Right cardiac atrium (tissue), 5 donors: ENCODE data around the gene S100A14. TPM values are rescaled to one million over a fixed set of nuclear protein-coding genes. Genes with fewer than 3 reads are reported as not detected.

Source experiments
- ATAC-seq, 2 donors: fragments of 200-7000 bp; cut with Tn5 transposase; one replicate each; pipeline versions ENCODE4 v1.8.0 to v1.9.1; 2020; ENCODE audit warnings: moderate library complexity in 2 of 2, mild to moderate bottlenecking in 1 of 2
- DNase-seq, 3 donors: peaks; one replicate each; pipeline ENCODE4 v3.0.0-alpha.2; 2020
- H3K27ac ChIP-seq: one replicate; pipeline ENCODE4 v1.5.1; 2013; ENCODE audit warnings: mild to moderate bottlenecking, low read length, control low read depth, moderate library complexity
- H3K27me3 ChIP-seq: one replicate; pipeline ENCODE4 v1.6.1; 2013; ENCODE audit not compliant: control insufficient read depth, insufficient read depth
- H3K4me1 ChIP-seq: one replicate; pipeline ENCODE4 v1.6.1; 2013; ENCODE audit warnings: low read length; ENCODE audit not compliant: control insufficient read depth, insufficient read depth
- H3K4me3 ChIP-seq: one replicate; pipeline ENCODE4 v1.5.1; 2013; ENCODE audit warnings: low read length, control low read depth
- H3K9me3 ChIP-seq: one replicate; pipeline ENCODE4 v1.6.1; 2013; ENCODE audit warnings: low read length; ENCODE audit not compliant: control insufficient read depth
- WGBS: extraction: QIAGEN DNeasy Blood & Tissue Kit; methylation state at CpG from one replicate; pipeline ENCODE4 v1.1.7; 2013; 5-methylcytosine and 5-hydroxymethylcytosine counted together
- intact Hi-C, 4 donors: fragments of 100-400 bp; cut with DNase I; formaldehyde crosslinking; loops; one replicate each; pipeline versions ENCODE4 v1.11.0 to v1.14.0; 2022 to 2023
- polyA plus RNA-seq: library from polyadenylated mRNA; stranded (reverse); fragments of 200-250 nt; gene quantifications from one replicate; pipeline ENCODE4 v1.2.3, GENCODE V29; 2013
- total RNA-seq, 4 donors: library from RNA; stranded (reverse); fragmentation: NEBNext Ultra II Directional; extraction: Animal tissue kit (Norgen Biotek cat#: 25700); gene quantifications; one replicate each; pipeline ENCODE4 v1.2.1, GENCODE V29; 2021
- donor health status: healthy with polysubstance abuse.
- donor health status: DM: no; HTN: yes; CAD: no.
- donor health status: DM: no; HTN: no; CAD: no.
- donor health status: DM: no; HTN: yes; CAD: no; lungs with severe emphysema.
- donor health status: DM: yes; HTN: yes; CAD: no.

The S100A14 gene
- total and polyA plus RNA-seq, 5 donors: 2.5 to 5.6 (median 4.3) TPM

GRCh38 chr1:153571706-153572105 lies 44.4 kb downstream of the S100A14 start:
- Histone ChIP-seq H3K27ac (no peak overlapping the region), H3K27me3 (no peaks in the 10 kb centered on the region), H3K4me1 (peaks cover 10% of the 10 kb centered on the region), H3K9me3 (no peaks in the 10 kb centered on the region), H3K4me3 (no peak overlapping the region)
- ATAC-seq: no peak
- DNase-seq: no peak
- WGBS: 64% methylated on average over 7 of the region's 7 CpGs
- intact Hi-C loops: loop anchor here in 3 of 4 donors (2.0 to 10.0 kb wide), 3 partner anchors 39 to 53 kb away; partner anchors contain the start of genes S100A1 (in 2 of the 3), S100A13 (in 2 of the 3) and S100A16 (in 1 of the 3)

GRCh38 chr1:153570874-153571273 lies 45.3 kb downstream of the S100A14 start:
- 96% methylated on average over 5 of the region's 5 CpGs for WGBS
- Histone ChIP-seq H3K4me3 (no peak overlapping the region), H3K27me3 (no peaks in the 10 kb centered on the region), H3K27ac (no peak overlapping the region), H3K9me3 (no peaks in the 10 kb centered on the region), H3K4me1 (peaks cover 17% of the 10 kb centered on the region)
- ATAC-seq (no peak), DNase-seq (no peak)
- intact Hi-C loops: loop anchor here in 3 of 4 donors (2.0 to 10.0 kb wide), 3 partner anchors 38 to 54 kb away; partner anchors contain the start of genes S100A1 (in 2 of the 3), S100A13 (in 2 of the 3) and S100A16 (in 1 of the 3)

- ATAC-seq: no peak
- Histone ChIP-seq H3K4me3 (no peak overlapping the region), H3K9me3 (no peaks in the 10 kb centered on the region), H3K27me3 (no peaks in the 10 kb centered on the region), H3K4me1 (peaks cover 22% of the 10 kb centered on the region), H3K27ac (no peak overlapping the region)
- DNase-seq: no peak
- intact Hi-C loops: loop anchor here (2.0 to 5.0 kb wide), 4 partner anchors 35 to 59 kb away; partner anchors contain the start of gene S100A6 (in 1 of the 4)
- WGBS: 85% methylated on average over 8 of the region's 8 CpGs
Measured at GRCh38 chr1:153569465-153569864, 46.7 kb downstream of the S100A14 start.

- Histone ChIP-seq H3K9me3 (no peaks in the 10 kb centered on the region), H3K4me1 (peaks cover 22% of the 10 kb centered on the region), H3K27ac (peak overlapping the region; percentile 32), H3K27me3 (no peaks in the 10 kb centered on the region), H3K4me3 (no peak overlapping the region)
- peak; percentile 90 to 96 (median 95) for DNase-seq
- intact Hi-C loops: loop anchor here (1.0 to 5.0 kb wide), 5 partner anchors 34 to 58 kb away; partner anchors contain the start of gene S100A6 (in 1 of the 4)
- peak; percentile 14 to 42 for ATAC-seq
- 10% methylated on average over 25 of the region's 25 CpGs for WGBS
Measured at GRCh38 chr1:153568367-153569099, 47.6 kb downstream of the S100A14 start.

GRCh38 chr1:153567621-153568366 lies 48.3 kb downstream of the S100A14 start:
- DNase-seq (no peak), ATAC-seq (no peak)
- WGBS: 77% methylated on average over 22 of the region's 22 CpGs
- no peaks in the 10 kb centered on the region for H3K9me3 ChIP-seq
- intact Hi-C loops: loop anchor here (1.0 to 5.0 kb wide), 5 partner anchors 33 to 57 kb away; partner anchors contain the start of gene S100A6 (in 1 of the 4)
- peak overlapping the region; percentile 32 for H3K27ac ChIP-seq
- H3K4me3 ChIP-seq: no peak overlapping the region
- peaks cover 22% of the 10 kb centered on the region for H3K4me1 ChIP-seq
- no peaks in the 10 kb centered on the region for H3K27me3 ChIP-seq

- peak; percentile 95 to 97 (median 95) for DNase-seq
- H3K4me1 ChIP-seq: peaks cover 22% of the 10 kb centered on the region
- intact Hi-C loops: loop anchor here in 2 of 4 donors (5.0 kb wide), 2 partner anchors 34 to 54 kb away; no protein-coding TSS in a partner anchor
- WGBS: 51% methylated on average over 16 of the region's 16 CpGs
- H3K4me3 ChIP-seq: no peak overlapping the region
- peak overlapping the region; percentile 76 for H3K27ac ChIP-seq
- no peaks in the 10 kb centered on the region for H3K9me3 ChIP-seq
- peak; percentile 92 to 95 for ATAC-seq
- no peaks in the 10 kb centered on the region for H3K27me3 ChIP-seq
Measured at GRCh38 chr1:153566414-153567371, 49.4 kb downstream of the S100A14 start.

GRCh38 chr1:153565529-153566374 lies 50.4 kb downstream of the S100A14 start, which contains the start of gene S100A2:
Gene S100A2 (minus strand): TSS chr1:153565844. CDS start chr1:153563877, 1,967 bp downstream.
- peak in 2 of 3 donors; percentile 66 to 67 for DNase-seq
- Histone ChIP-seq H3K4me1 (peaks cover 22% of the 10 kb centered on the region), H3K27ac (peak within 1 kb of the TSS; percentile 76), H3K4me3 (no peak within 1 kb of the TSS), H3K27me3 (no peaks in the 10 kb centered on the region), H3K9me3 (no peaks in the 10 kb centered on the region)
- intact Hi-C loops: loop anchor here in 2 of 4 donors (5.0 kb wide), 2 partner anchors 33 to 53 kb away; no protein-coding TSS in a partner anchor
- peak; percentile 18 to 55 for ATAC-seq
- 55% methylated on average over 8 of the region's 8 CpGs for WGBS
